GM10248 (cell line): ENCODE data around the gene HS1BP3.

ENCODE experiments used
- CTCF ChIA-PET: fragments of 300-600 bp; sonication (Branson Sonifier 250); formaldehyde crosslinking; extraction: SDS; loops from one replicate; lab custom pipeline; 2021; ENCODE audit warnings: antibody characterized with exemption; lab: Yijun Ruan, JAX
- POLR2A ChIA-PET: fragments of 350-650 bp; sonication (Branson Sonifier 250); formaldehyde crosslinking; extraction: SDS; loops from one replicate; lab custom pipeline; 2020; ENCODE audit warnings: antibody characterized with exemption; lab: Yijun Ruan, JAX
- DNase-seq: peaks from one replicate; pipeline ENCODE4 v3.0.0; 2012; ENCODE audit errors: extremely low spot score
- TF ChIP-seq, protein P1 (sequence below): IDR thresholded peaks from 2 replicates; pipeline ENCODE4 v1.5.1; 2012; ENCODE audit warnings: mild to moderate bottlenecking, low read depth; ENCODE audit errors: extremely low read depth, missing control alignments, control extremely low read depth

HS1BP3 gene

DNA sequence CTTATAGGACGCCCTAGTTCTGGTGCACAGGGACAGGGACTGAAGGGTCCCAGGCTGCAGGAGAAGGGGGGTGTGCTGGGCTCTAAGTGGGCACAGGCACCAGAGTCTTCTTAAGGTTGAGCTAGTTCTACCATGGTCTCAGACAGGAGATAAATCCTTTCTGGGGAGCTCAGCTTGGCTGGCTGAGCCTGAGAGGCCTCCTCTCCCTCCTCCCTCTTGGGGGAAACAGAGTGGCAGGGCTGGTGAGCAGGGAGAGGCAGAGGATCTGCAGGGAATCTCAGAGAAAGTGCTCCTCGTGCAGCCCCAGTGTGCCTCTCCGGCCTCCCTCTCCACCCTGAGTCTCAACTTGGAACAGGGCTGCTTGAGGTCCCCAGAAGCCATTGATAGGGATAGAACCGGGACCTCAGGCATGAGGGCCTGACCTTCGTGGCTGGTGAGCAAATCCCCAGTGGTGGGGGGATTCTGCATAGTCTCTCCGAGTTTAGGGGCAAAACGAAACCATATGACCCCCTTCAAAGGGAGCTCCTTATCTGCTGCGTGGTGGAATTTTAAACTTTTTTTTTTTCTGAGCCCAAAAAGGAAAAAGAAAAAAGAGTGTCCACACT lies 18.1 kb upstream of the HS1BP3 start:
- ChIA-PET CTCF (interaction anchor here (0.9 to 10.0 kb wide), 4 partner anchors 7 to 649 kb away, joined by 3 to 135 read pairs (median 4); no protein-coding TSS in a partner anchor), POLR2A (no interaction called here)
- TF ChIP-seq, protein P1, sequence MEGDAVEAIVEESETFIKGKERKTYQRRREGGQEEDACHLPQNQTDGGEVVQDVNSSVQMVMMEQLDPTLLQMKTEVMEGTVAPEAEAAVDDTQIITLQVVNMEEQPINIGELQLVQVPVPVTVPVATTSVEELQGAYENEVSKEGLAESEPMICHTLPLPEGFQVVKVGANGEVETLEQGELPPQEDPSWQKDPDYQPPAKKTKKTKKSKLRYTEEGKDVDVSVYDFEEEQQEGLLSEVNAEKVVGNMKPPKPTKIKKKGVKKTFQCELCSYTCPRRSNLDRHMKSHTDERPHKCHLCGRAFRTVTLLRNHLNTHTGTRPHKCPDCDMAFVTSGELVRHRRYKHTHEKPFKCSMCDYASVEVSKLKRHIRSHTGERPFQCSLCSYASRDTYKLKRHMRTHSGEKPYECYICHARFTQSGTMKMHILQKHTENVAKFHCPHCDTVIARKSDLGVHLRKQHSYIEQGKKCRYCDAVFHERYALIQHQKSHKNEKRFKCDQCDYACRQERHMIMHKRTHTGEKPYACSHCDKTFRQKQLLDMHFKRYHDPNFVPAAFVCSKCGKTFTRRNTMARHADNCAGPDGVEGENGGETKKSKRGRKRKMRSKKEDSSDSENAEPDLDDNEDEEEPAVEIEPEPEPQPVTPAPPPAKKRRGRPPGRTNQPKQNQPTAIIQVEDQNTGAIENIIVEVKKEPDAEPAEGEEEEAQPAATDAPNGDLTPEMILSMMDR = no peak
- DNase-seq = no peak

GRCh38 chr2:20668451-20668850 lies 17.6 kb upstream of the HS1BP3 start:
- ChIA-PET POLR2A (no interaction called here), CTCF (interaction anchor here (0.9 to 10.0 kb wide), 2 partner anchors 7 to 649 kb away, joined by 3 to 135 read pairs; no protein-coding TSS in a partner anchor)
- DNase-seq = peak; percentile 18
- TF ChIP-seq, protein P1 = no peak

GRCh38 chr2:20667531-20668401 lies 16.9 kb upstream of the HS1BP3 start:
- TF ChIP-seq, protein P1 = no peak
- POLR2A ChIA-PET = interaction anchor here (2.5 kb wide), 1 partner anchor 221 kb away, joined by 14 read pairs; the partner anchor contains the start of gene RHOB
- CTCF ChIA-PET = interaction anchor here (10.0 kb wide), 1 partner anchor 8 kb away, joined by 135 read pairs; no protein-coding TSS in a partner anchor
- DNase-seq = peak; percentile 13

GRCh38 chr2:20667151-20667530 lies 16.2 kb upstream of the HS1BP3 start:
- TF ChIP-seq, protein P1 = no peak
- DNase-seq = no peak
- ChIA-PET POLR2A (interaction anchor here (2.5 kb wide), 1 partner anchor 220 kb away, joined by 14 read pairs; the partner anchor contains the start of gene RHOB), CTCF (interaction anchor here (1.5 to 10.0 kb wide), 3 partner anchors 9 to 297 kb away, joined by 4 to 135 read pairs (median 13); no protein-coding TSS in a partner anchor)

- DNase-seq = no peak
- ChIA-PET POLR2A (interaction anchor here (2.5 kb wide), 1 partner anchor 219 kb away, joined by 14 read pairs; the partner anchor contains the start of gene RHOB), CTCF (interaction anchor here (0.9 to 10.0 kb wide), 8 partner anchors 9 to 297 kb away, joined by 3 to 135 read pairs (median 7); partner anchors contain the start of gene HS1BP3)
- TF ChIP-seq, protein P1 = peak; percentile 8
These were observed 15.6 kb upstream of the HS1BP3 start, which contains the start of gene GDF7 for GRCh38 chr2:20666304-20667150. TSS of gene GDF7 (plus strand) at chr2:20667144. CDS start at chr2:20667240, 96 bp downstream.
